G401.6 (cell line): ENCODE data around the gene CT45A3.
"Not testable (repeated sequence)": the region's sequence is repeated elsewhere in the genome, so short reads cannot be mapped to it uniquely, and the experiment has no call there.

Experiments
- FAIRE-seq: peaks from 2 replicates; lab custom pipeline; 2012; peaks lifted over from hg19 to GRCh38; lab: Jason Lieb, UNC

Gene CT45A3, protein sequence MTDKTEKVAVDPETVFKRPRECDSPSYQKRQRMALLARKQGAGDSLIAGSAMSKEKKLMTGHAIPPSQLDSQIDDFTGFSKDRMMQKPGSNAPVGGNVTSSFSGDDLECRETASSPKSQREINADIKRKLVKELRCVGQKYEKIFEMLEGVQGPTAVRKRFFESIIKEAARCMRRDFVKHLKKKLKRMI

GRCh38 chrX:135768091-135768490 is at the start of gene CT45A3:
Gene CT45A3, minus strand, starts transcription at chrX:135768191. Its CDS starts 3,747 bp downstream, at chrX:135764444.
- not testable (repeated sequence) for FAIRE-seq

- FAIRE-seq, result not testable (repeated sequence)
Measured at GRCh38 chrX:135802687-135803086, 34.7 kb upstream of the CT45A3 start, which contains the start of gene CT45A6. Gene CT45A6, minus strand, starts transcription at chrX:135802787. Its CDS starts 3,794 bp downstream, at chrX:135798993.

DNA sequence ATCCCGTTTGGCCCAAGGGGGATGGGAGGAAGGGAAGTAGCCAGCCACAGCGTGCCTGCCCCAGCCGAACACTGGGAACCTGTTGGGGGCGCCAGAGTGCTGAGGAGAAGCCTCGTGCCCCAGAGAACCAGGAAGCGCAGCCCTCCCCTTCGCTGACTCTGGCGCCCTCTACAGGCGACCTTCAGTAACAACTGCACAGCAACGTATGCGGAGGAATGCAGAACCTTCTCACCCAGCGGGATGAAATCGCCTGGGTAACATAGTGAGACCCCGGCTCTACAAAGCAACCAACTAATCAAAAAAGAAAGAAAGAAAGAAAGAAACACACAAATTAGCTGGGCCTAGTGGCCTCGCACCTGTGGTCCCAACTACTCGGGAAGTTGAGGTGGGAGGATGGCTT is 17.4 kb upstream of the CT45A3 start, which contains the start of gene CT45A5:
TSS of gene CT45A5 (minus strand) at position 101 of the 400 bp plus-strand sequence. CDS start 3,774 bp downstream, outside the sequence.
- FAIRE-seq, result not testable (repeated sequence)

DNA sequence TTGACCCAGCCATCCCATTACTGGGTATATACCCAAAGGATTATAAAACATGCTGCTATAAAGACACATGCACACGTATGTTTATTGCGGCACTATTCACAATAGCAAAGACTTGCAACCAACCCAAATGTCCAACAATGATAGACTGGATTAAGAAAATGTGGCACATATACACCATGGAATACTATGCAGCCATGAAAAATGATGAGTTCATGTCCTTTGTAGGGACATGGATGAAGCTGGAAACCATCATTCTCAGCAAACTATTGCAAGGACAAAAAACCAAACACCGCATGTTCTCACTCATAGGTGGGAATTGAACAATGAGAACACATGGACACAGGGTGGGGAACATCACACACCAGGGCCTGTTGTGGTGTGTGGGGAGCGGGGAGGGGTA is 23.3 kb downstream of the CT45A3 start:
- not testable (repeated sequence) for FAIRE-seq

- FAIRE-seq, result no peak
Measured at GRCh38 chrX:135741192-135741715, 26.7 kb downstream of the CT45A3 start.

DNA sequence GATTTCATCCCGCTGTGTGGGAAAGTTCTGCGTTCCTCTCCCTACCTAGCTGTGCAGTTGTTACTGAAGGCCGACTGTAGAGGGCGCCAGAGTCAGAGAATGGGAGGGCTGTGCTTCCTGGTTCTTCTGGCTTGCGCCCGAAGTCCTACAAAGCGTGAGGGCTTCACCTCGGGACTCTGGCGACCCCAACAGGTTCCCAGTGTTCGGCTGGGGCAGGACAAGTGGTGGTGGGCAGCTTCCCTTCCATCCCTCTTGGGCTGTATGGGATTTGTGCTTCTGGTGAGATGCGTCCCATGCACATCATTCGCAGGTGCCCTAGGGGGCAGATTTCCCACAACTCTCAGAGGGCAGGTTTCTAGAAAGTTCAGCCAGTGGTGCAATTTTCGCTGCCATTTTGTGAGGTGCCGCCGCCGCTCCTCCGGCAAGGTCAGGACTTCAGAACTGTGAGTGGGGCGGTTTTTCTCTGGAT is 27.3 kb downstream of the CT45A3 start:
- peak; percentile 49 for FAIRE-seq

DNA sequence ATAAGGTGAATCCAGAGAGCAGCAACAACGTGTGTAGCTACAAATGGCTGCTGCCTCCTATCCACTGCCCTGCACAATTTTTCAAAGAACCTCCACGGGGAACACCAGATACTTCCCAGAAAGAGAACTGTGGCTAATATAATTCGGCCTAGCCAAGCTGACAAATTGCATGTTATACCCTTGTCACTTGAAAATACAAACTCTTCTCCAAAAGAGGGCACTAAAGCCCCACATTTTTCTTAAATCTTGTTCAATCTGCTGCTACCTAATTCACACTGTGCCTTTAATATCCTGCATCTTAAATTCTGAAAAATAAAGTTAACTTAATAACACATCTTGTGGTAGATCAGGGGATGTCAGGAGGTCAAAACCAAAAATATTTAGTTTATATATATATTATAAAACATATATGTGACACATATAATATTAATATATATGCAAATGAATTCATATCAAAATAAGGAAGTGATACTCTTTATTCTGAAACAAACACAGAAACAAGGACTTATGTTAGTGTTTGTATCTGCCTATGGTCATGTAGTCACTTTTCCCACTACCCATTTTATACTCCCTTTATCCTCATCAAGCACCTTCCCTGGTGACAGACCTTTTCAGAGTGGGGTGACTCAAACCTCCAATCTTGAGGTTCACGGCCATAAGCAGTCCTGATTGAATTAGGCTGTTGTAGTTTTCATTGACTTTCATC is 30.5 kb downstream of the CT45A3 start:
- peak; percentile 39 for FAIRE-seq

GRCh38 chrX:135734666-135735065 is 33.3 kb downstream of the CT45A3 start:
- not testable (repeated sequence) for FAIRE-seq

DNA sequence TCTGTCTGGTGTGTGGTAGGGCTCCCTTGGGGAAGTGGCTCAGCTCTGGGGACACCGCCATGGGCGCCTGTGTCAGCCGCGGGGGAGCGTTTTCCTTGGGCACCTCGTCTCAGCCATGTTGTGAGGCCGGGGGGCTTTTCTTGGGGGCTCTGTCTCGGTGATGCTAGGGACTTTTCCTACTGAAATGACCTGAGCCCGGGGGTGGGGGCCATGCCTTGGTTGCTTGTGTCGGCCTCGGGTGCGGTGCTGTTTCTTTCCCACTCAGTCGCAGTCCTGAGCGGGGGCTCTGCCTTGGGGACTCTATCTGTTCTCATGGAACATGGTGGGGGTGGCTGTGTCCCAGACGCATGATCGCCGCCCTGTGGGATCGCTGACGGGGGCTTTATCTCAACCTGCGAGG is 54.2 kb downstream of the CT45A3 start:
- no peak for FAIRE-seq

- not testable (repeated sequence) for FAIRE-seq
Measured at GRCh38 chrX:135713183-135713689, 54.8 kb downstream of the CT45A3 start, which contains the start of gene CT45A1. Gene CT45A1, plus strand, starts transcription at chrX:135713639. Its CDS starts 5,302 bp downstream, at chrX:135718941.
